ENCODE measurements around the gene ASPN.

ASPN gene

GRCh38 chr9:92492781-92493401, 10.6 kb upstream of the ASPN start:
- Histone ChIP-seq H3K4me2 (ENCODE audit: low read depth, low read length, poor library complexity, severe bottlenecking) (no peak overlapping the region), H3K27me3 (ENCODE audit: insufficient read depth, low read length, poor library complexity, severe bottlenecking) (no peaks in the 10 kb centered on the region), H3F3A (ENCODE audit: low read depth) (no peaks in the 10 kb centered on the region), H4K20me1 (ENCODE audit: insufficient read depth, low read length, poor library complexity, severe bottlenecking) (no peaks in the 10 kb centered on the region), H3K9ac (ENCODE audit: low read depth, low read length, poor library complexity, severe bottlenecking) (no peak overlapping the region), H3K9me3 (ENCODE audit: insufficient read depth, low read depth, low read length) (no peaks in the 10 kb centered on the region), H3K36me3 (ENCODE audit: insufficient read depth, low read length) (no peaks in the 10 kb centered on the region), H2AFZ (ENCODE audit: low read length) (no peak overlapping the region), H3K79me2 (ENCODE audit: insufficient read depth, low read length) (no peaks in the 10 kb centered on the region), H3K4me1 (ENCODE audit: insufficient read depth, low read length, poor library complexity, severe bottlenecking) (peaks cover 12% of the 10 kb centered on the region), H3K4me3 (ENCODE audit: low read length, poor library complexity, severe bottlenecking) (no peak overlapping the region), H3K9me2 (replicated peaks; ENCODE audit: low read depth, low read length) (no peaks in the 10 kb centered on the region)
- TF ChIP-seq EZH2phosphoT487 (IDR thresholded peaks at IDR 0.05; ENCODE audit: borderline replicate concordance): no peak
- no peak for TF ChIP-seq CTCF (conservative IDR thresholded peaks at IDR 0.05; ENCODE audit: low read length)

- Histone ChIP-seq H3K9me2 (replicated peaks; ENCODE audit: low read depth, low read length) (no peaks in the 10 kb centered on the region), H3K27me3 (ENCODE audit: insufficient read depth, low read length, poor library complexity, severe bottlenecking) (no peaks in the 10 kb centered on the region), H3K4me1 (ENCODE audit: insufficient read depth, low read length, poor library complexity, severe bottlenecking) (peaks cover 19% of the 10 kb centered on the region), H3F3A (ENCODE audit: low read depth) (no peaks in the 10 kb centered on the region), H2AFZ (ENCODE audit: low read length) (no peak overlapping the region), H3K79me2 (ENCODE audit: insufficient read depth, low read length) (no peaks in the 10 kb centered on the region), H3K36me3 (ENCODE audit: insufficient read depth, low read length) (no peaks in the 10 kb centered on the region), H4K20me1 (ENCODE audit: insufficient read depth, low read length, poor library complexity, severe bottlenecking) (no peaks in the 10 kb centered on the region), H3K9me3 (ENCODE audit: insufficient read depth, low read depth, low read length) (no peaks in the 10 kb centered on the region), H3K9ac (ENCODE audit: low read depth, low read length, poor library complexity, severe bottlenecking) (no peak overlapping the region), H3K4me3 (ENCODE audit: low read length, poor library complexity, severe bottlenecking) (no peak overlapping the region), H3K4me2 (ENCODE audit: low read depth, low read length, poor library complexity, severe bottlenecking) (no peak overlapping the region)
- TF ChIP-seq CTCF (conservative IDR thresholded peaks at IDR 0.05; ENCODE audit: low read length) (no peak), EZH2phosphoT487 (IDR thresholded peaks at IDR 0.05; ENCODE audit: borderline replicate concordance) (no peak)
Measured at GRCh38 chr9:92488681-92489550, 6.6 kb upstream of the ASPN start.

- Histone ChIP-seq H3K27me3 (ENCODE audit: insufficient read depth, low read length, poor library complexity, severe bottlenecking) (no peaks in the 10 kb centered on the region), H3K4me2 (ENCODE audit: low read depth, low read length, poor library complexity, severe bottlenecking) (no peak overlapping the region), H3K79me2 (ENCODE audit: insufficient read depth, low read length) (no peaks in the 10 kb centered on the region), H2AFZ (ENCODE audit: low read length) (no peak overlapping the region), H4K20me1 (ENCODE audit: insufficient read depth, low read length, poor library complexity, severe bottlenecking) (no peaks in the 10 kb centered on the region), H3K4me1 (ENCODE audit: insufficient read depth, low read length, poor library complexity, severe bottlenecking) (peaks cover 19% of the 10 kb centered on the region), H3K36me3 (ENCODE audit: insufficient read depth, low read length) (no peaks in the 10 kb centered on the region), H3K9me3 (ENCODE audit: insufficient read depth, low read depth, low read length) (no peaks in the 10 kb centered on the region), H3F3A (ENCODE audit: low read depth) (no peaks in the 10 kb centered on the region), H3K9me2 (replicated peaks; ENCODE audit: low read depth, low read length) (no peaks in the 10 kb centered on the region), H3K4me3 (ENCODE audit: low read length, poor library complexity, severe bottlenecking) (no peak overlapping the region), H3K9ac (ENCODE audit: low read depth, low read length, poor library complexity, severe bottlenecking) (no peak overlapping the region)
- TF ChIP-seq CTCF (conservative IDR thresholded peaks at IDR 0.05; ENCODE audit: low read length) (no peak), EZH2phosphoT487 (IDR thresholded peaks at IDR 0.05; ENCODE audit: borderline replicate concordance) (no peak)
Measured at GRCh38 chr9:92486371-92486770, 4.1 kb upstream of the ASPN start.

Measured in Loucy (cell line).